ENCODE results near the gene PDCD11. TPM values are rescaled to one million over a fixed set of nuclear protein-coding genes. Genes with fewer than 3 reads are reported as not detected.
"Not testable (repeated sequence)": the region's sequence is repeated elsewhere in the genome, so short reads cannot be mapped to it uniquely, and the experiment has no call there.

PDCD11 gene
- total RNA-seq, 1 donor from 2014 or later, result 105 TPM

DNA sequence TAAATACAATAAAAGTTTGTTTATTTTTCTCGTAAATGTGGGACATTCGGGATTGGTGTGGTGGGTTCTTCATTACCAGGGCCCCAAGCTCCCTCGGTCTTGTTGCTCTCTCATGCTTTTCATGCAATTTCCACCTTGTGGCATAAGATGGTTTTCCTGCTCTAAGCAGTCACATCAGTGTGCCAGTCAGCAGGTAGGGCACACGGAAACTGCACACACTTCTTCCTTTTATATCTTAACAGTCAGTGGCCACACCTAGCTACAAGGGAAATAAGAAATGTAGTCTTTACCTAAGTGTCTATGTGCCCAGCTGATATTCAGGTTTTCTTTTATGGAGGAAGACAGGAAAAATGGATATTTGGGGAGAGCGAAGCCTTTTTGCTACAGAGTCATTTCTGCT, 22.2 kb upstream of the PDCD11 start:
- H3K4me3 Mint-ChIP-seq, result no peak overlapping the region
- H3K27ac Mint-ChIP-seq, result no peak overlapping the region
- no peaks in the 10 kb centered on the region for H3K9me3 Mint-ChIP-seq

DNA sequence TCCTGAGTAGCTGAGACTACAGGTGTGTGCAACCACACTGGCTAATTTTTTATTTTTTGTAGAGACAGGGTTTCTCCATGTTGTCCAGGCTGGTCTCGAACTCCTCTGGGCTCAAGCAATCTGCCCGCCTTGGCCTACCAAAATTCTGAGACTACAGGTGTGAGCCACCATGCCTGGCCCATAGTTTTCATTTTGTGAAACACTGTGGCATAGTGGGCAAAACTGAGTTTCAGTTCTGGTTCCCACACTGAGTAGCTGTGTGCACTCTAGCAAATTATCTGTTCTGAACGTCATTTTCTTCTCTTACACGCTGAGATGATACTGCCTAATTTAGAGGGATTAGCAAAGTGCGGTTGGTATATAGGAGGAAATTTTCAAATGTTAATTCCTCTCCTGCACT, 13.7 kb upstream of the PDCD11 start:
- H3K27ac Mint-ChIP-seq, result no peak overlapping the region
- no peaks in the 10 kb centered on the region for H3K27me3 Mint-ChIP-seq

More for the DNA sequence above, 22.2 kb upstream of the PDCD11 start:
- H3K4me1 Mint-ChIP-seq, result peaks cover 20% of the 10 kb centered on the region
- peaks cover 34% of the 10 kb centered on the region for H3K36me3 Mint-ChIP-seq (ENCODE audit: low read depth)
- intact Hi-C loops (cut with micrococcal nuclease), result no loop called here
- no peak for DNase-seq
- no peaks in the 10 kb centered on the region for H3K27me3 Mint-ChIP-seq

DNA sequence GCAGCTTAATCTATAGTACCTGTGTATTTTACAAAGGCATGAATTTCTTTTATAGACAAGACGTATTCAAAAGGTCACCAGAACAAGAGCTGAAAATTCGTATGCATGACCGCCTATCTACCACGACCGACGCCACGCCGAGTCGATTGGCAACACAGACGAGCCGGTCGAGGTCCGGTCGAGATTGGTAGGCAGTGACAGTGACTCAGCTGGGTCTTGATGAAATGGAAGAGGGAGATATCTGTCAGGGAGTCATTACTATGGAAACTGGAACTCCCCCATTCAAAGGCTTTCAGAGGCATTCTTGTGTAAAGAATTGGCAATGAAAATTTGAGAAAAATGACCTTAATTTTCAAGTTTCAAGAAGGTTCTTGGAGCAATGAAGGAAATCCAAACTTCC, 2.2 kb upstream of the PDCD11 start:
- intact Hi-C loops (cut with micrococcal nuclease), result no loop called here
- Mint-ChIP-seq H3K36me3 (ENCODE audit: low read depth) (peaks cover 55% of the 10 kb centered on the region), H3K27ac (peak overlapping the region; percentile 71), H3K4me3 (peak overlapping the region; percentile 59), H3K27me3 (no peaks in the 10 kb centered on the region), H3K9me3 (no peaks in the 10 kb centered on the region), H3K4me1 (peaks cover 37% of the 10 kb centered on the region)
- no peak for DNase-seq

More for the DNA sequence above, 13.7 kb upstream of the PDCD11 start:
- no peaks in the 10 kb centered on the region for H3K9me3 Mint-ChIP-seq
- no peaks in the 10 kb centered on the region for H3K4me1 Mint-ChIP-seq
- H3K4me3 Mint-ChIP-seq, result no peak overlapping the region
- intact Hi-C loops (cut with micrococcal nuclease), result no loop called here
- no peak for DNase-seq
- peaks cover 51% of the 10 kb centered on the region for H3K36me3 Mint-ChIP-seq (ENCODE audit: low read depth)

DNA sequence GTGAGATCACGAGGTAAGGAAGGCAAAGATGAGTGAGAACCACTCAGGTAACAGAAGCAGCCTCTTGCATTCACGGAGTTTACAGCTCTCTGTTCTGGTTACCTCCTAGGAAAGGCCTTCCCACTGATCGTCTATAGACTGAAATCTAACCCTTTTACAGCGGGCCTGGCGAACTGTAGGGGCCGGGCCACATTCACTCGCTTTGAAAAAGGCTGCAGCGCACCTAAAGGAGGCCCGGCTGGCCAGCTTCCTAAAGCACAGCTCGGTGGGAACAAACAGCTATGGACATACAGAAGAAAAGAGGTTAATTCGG, 716 bp upstream of the PDCD11 start:
- Mint-ChIP-seq H3K4me3 (peak overlapping the region; percentile 87), H3K27me3 (no peaks in the 10 kb centered on the region), H3K9me3 (no peaks in the 10 kb centered on the region), H3K27ac (peak overlapping the region; percentile 81), H3K4me1 (peaks cover 41% of the 10 kb centered on the region), H3K36me3 (ENCODE audit: low read depth) (peaks cover 60% of the 10 kb centered on the region)
- intact Hi-C loops (cut with micrococcal nuclease), result loop anchor here (1.0 to 5.0 kb wide), 3 partner anchors 27 to 653 kb away; partner anchors contain the start of genes PCGF6 and WBP1L
- no peak for DNase-seq

DNA sequence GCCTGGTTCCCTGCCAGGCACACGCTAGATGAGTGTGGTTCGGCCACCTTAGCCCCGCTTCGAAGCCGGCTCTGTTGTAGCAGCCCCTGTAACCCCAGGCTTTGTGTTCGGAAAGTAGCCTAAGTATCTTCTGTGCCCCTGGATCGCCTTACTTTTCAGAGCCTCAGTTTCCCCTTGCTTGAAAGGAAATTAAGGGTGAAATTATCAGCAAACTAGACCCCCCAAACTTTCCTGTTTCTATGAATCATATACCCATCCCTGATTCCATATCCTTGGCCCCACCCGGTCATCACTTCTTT, 312 bp downstream of the PDCD11 start:
- intact Hi-C loops (cut with micrococcal nuclease), result loop anchor here (1.0 to 5.0 kb wide), 3 partner anchors 28 to 654 kb away; partner anchors contain the start of genes PCGF6 and WBP1L
- DNase-seq, result no peak
- peaks cover 61% of the 10 kb centered on the region for H3K36me3 Mint-ChIP-seq (ENCODE audit: low read depth)
- peaks cover 41% of the 10 kb centered on the region for H3K4me1 Mint-ChIP-seq
- H3K27me3 Mint-ChIP-seq, result no peaks in the 10 kb centered on the region
- peak overlapping the region; percentile 87 for H3K4me3 Mint-ChIP-seq
- H3K9me3 Mint-ChIP-seq, result no peaks in the 10 kb centered on the region
- peak overlapping the region; percentile 81 for H3K27ac Mint-ChIP-seq

DNA sequence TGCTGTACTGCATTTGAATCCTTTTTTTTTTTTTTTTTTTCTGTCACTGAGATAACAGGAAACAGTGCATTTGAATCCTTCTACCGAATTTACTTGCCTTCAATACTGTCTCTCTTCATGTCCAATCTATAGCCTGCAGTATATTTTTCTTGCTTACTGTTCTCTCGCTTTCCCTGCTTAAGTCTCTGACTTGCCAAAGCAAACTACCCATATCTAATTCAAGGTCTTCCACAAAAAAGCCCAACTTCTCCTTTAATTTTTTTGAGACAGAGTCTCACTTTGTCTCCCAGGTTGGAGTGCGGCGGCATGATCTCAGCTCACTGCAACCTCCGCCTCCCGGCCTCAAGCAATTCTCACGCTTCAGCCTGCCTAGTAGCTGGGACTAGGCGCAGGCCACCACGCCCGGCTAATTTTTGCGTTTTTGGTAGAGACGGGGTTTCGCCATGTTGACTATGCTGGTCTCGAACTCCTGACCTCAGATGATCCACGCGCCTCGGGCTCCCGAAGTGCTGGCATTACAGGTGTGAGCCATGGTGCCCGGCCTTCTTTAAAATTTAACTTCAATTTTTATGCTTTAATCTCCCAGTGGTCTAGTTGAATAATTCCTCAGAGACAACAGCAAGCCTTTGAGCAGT, 882 bp downstream of the PDCD11 start:
- Mint-ChIP-seq H3K27ac (peak overlapping the region; percentile 81), H3K4me1 (peaks cover 41% of the 10 kb centered on the region), H3K27me3 (no peaks in the 10 kb centered on the region), H3K36me3 (ENCODE audit: low read depth) (peaks cover 62% of the 10 kb centered on the region), H3K4me3 (peak overlapping the region; percentile 87), H3K9me3 (no peaks in the 10 kb centered on the region)
- intact Hi-C loops (cut with micrococcal nuclease), result loop anchor here (5.0 kb wide), 1 partner anchor 655 kb away; the partner anchor contains the start of gene WBP1L
- no peak for DNase-seq

DNA sequence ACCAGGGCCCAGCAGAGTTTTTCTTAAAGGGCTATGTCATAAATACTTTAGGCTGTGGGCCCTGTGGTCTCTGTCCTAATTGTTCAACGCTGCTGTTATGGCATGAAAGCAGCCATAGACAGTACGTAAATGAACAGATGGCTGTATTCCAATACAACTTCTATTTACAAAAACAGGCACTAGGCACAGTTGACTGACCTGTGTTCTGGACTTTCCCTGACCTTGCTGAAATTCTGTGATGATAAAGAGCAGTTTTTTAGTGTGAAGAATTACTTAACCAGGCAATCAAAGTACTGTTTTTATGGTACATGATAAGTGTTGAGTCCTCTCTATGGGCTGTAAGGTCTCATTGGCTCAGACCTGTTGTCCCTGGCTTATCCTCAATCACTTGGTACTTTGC, 17.1 kb downstream of the PDCD11 start:
- no peak for DNase-seq
- no peaks in the 10 kb centered on the region for H3K9me3 Mint-ChIP-seq
- intact Hi-C loops (cut with micrococcal nuclease), result no loop called here
- no peak overlapping the region for H3K27ac Mint-ChIP-seq
- no peak overlapping the region for H3K4me3 Mint-ChIP-seq
- no peaks in the 10 kb centered on the region for H3K27me3 Mint-ChIP-seq
- peaks cover 80% of the 10 kb centered on the region for H3K36me3 Mint-ChIP-seq (ENCODE audit: low read depth)
- no peaks in the 10 kb centered on the region for H3K4me1 Mint-ChIP-seq

DNA sequence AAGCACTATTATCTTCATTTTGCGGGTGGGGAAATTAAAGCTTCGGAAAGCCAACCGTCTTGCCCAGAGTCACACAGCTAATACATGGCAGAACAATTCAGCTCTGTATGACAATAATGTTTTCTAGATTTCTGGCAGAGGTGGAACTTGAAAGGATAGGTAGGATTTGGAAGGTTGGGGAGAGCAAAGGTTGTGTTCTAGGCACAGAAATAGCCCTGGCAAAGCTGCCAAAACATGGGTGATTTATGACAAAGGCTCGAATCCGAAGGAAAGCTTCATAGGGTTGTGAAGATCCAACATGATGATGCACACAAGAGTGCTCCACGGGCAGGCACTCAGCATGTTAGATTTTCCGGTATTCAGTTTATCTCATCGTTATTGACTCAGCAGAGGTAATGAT, 19.2 kb downstream of the PDCD11 start:
- intact Hi-C loops (cut with micrococcal nuclease), result no loop called here

DNA sequence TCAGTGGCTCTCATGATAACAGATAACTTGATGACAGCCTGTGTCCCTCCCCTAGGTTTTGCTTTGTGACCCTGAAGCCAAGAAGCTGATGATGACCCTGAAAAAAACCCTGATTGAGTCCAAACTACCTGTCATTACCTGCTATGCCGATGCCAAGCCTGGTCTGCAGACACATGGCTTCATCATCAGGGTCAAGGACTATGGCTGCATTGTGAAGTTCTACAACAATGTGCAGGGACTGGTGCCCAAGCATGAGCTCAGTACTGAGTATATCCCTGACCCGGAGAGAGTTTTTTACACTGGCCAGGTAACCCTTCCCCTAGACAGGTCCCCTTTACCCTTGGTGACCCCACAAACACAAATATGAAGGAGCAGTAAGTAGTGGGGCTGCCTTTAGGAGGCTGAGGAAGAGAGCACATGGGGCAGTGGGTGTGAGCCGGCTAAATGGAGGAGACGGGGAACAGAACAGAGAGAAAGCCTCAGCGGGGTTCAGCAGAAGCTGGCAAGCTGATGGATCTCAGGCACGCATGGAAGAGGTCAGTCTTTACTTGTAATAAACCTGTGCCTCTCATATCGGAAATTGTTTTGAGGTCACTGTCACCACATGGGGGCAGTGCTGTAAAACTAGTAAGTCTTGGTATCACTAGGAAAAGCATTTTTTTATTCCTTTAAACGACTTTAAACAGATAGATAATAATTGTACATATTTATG, 20.2 kb downstream of the PDCD11 start:
- no peak overlapping the region for H3K4me3 Mint-ChIP-seq
- H3K27me3 Mint-ChIP-seq, result no peaks in the 10 kb centered on the region
- peaks cover 80% of the 10 kb centered on the region for H3K36me3 Mint-ChIP-seq (ENCODE audit: low read depth)
- intact Hi-C loops (cut with micrococcal nuclease), result loop anchor here (1.0 kb wide), 1 partner anchor 69 kb away; no protein-coding TSS in a partner anchor
- no peaks in the 10 kb centered on the region for H3K4me1 Mint-ChIP-seq
- H3K9me3 Mint-ChIP-seq, result no peaks in the 10 kb centered on the region
- peak overlapping the region; percentile 26 for H3K27ac Mint-ChIP-seq
- DNase-seq, result peak; percentile 90

More for the DNA sequence above, 19.2 kb downstream of the PDCD11 start:
- no peak overlapping the region for H3K4me3 Mint-ChIP-seq
- H3K27ac Mint-ChIP-seq, result no peak overlapping the region
- no peak for DNase-seq
- H3K27me3 Mint-ChIP-seq, result no peaks in the 10 kb centered on the region
- peaks cover 77% of the 10 kb centered on the region for H3K36me3 Mint-ChIP-seq (ENCODE audit: low read depth)
- H3K4me1 Mint-ChIP-seq, result no peaks in the 10 kb centered on the region
- no peaks in the 10 kb centered on the region for H3K9me3 Mint-ChIP-seq

DNA sequence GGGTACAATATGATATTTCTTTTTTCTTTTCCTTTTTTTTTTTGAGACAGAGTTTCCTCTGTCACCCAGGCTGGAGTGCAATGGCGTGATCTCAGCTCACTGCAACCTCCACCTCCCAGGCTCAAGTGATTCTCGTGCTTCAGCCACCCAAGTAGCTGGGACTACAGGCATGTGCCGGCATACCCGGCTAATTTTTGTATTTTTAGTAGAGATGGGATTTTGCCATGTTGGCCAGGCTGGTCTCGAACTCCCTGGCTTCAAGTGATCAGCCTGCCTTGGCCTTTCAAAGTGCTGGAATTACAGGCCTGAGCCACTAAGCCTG, 20.7 kb downstream of the PDCD11 start:
- not testable (repeated sequence) for H3K27ac Mint-ChIP-seq, H3K27me3 Mint-ChIP-seq, H3K4me1 Mint-ChIP-seq, H3K9me3 Mint-ChIP-seq, DNase-seq, H3K4me3 Mint-ChIP-seq
- peaks cover 79% of the 10 kb centered on the region for H3K36me3 Mint-ChIP-seq (ENCODE audit: low read depth)
- intact Hi-C loops (cut with micrococcal nuclease), result loop anchor here (1.0 kb wide), 1 partner anchor 68 kb away; no protein-coding TSS in a partner anchor

DNA sequence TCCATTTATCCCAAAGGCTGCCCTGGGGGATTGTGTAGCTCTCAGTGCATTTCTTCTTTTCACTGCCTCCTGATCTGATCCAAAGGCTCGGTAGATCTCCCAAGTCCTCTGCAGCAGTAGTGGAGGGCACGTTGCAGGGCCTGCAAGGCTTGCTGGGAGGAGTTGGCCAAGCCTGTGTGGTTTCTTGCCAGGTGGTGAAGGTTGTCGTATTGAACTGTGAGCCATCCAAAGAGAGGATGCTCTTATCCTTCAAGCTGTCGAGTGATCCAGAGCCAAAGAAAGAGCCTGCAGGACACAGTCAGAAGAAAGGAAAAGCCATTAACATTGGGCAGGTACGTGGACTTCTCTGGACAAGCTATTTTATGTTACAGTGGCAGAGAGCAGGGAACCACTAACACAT, 21.2 kb downstream of the PDCD11 start:
- Mint-ChIP-seq H3K9me3 (no peaks in the 10 kb centered on the region), H3K4me3 (no peak overlapping the region), H3K27ac (no peak overlapping the region), H3K36me3 (ENCODE audit: low read depth) (peaks cover 81% of the 10 kb centered on the region), H3K4me1 (no peaks in the 10 kb centered on the region), H3K27me3 (no peaks in the 10 kb centered on the region)
- no peak for DNase-seq
- intact Hi-C loops (cut with micrococcal nuclease), result loop anchor here (1.0 kb wide), 1 partner anchor 68 kb away; no protein-coding TSS in a partner anchor

DNA sequence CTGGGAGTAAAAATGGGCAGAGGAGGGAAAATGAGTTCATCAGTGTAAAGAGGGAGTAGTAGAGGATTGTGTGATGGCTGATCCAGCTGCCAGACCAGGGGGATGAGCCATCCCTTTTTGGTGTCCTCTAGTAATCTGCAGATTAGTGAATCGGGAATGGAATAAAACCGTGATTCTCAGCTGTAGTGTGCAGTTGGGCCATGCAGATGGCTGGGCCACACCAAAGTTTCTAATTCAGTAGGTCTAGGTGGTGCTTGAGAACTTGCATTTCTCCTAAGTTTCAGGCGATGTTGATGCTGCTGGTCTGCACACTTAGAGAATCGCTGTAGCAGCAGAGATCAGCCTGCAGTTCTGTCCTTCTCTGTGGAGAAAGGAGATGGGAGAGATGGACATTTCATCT, 22.7 kb downstream of the PDCD11 start:
- Mint-ChIP-seq H3K27me3 (no peaks in the 10 kb centered on the region), H3K36me3 (ENCODE audit: low read depth) (peaks cover 79% of the 10 kb centered on the region), H3K27ac (no peak overlapping the region), H3K4me1 (no peaks in the 10 kb centered on the region), H3K4me3 (no peak overlapping the region), H3K9me3 (no peaks in the 10 kb centered on the region)
- intact Hi-C loops (cut with micrococcal nuclease), result no loop called here
- DNase-seq, result no peak

DNA sequence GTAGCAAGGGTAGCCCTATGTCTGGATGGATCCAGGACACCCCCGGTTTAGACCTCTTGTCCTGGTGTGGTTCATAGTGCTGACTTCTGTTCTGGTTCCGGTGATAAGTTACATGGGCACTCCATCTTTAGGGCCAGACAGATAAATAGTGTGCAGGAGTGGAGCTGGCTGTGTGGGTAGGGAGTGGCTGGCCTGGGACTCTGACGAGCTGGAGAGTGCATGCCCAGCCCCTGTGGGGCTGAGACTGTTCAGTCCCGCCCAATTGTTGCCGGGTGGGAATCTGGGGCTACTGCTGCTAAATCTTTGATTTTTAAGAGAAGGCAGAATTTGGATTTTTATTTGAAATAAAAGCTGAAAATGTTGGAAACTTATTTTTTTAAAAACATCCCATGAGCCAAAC, 27.3 kb downstream of the PDCD11 start:
- H3K27ac Mint-ChIP-seq, result no peak overlapping the region
- intact Hi-C loops (cut with micrococcal nuclease), result no loop called here

DNA sequence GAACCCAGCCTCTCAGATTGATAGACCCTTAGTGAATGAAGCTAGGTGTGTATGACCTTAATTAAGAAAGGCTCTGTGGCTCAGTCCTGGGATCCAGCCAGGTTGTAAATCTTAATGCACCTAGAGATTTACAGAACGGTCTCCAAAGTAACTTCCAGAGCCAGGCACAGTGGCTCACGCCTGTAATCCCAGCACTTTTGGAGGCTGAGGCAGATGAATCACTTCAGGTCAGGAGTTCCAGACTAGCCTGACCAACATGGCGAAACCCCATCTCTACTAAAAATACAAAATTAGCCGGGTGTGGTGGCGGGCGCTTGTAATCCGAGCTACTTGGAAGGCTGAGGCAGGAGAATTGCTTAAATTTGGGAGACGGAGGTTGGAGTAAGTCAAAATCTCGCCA, 31.4 kb downstream of the PDCD11 start:
- H3K36me3 Mint-ChIP-seq (ENCODE audit: low read depth), result peaks cover 78% of the 10 kb centered on the region
- H3K27ac Mint-ChIP-seq, result no peak overlapping the region
- H3K4me1 Mint-ChIP-seq, result peaks cover 39% of the 10 kb centered on the region
- no peaks in the 10 kb centered on the region for H3K27me3 Mint-ChIP-seq
- DNase-seq, result no peak
- no peak overlapping the region for H3K4me3 Mint-ChIP-seq
- no peaks in the 10 kb centered on the region for H3K9me3 Mint-ChIP-seq
- intact Hi-C loops (cut with micrococcal nuclease), result no loop called here

More for the DNA sequence above, 27.3 kb downstream of the PDCD11 start:
- H3K4me3 Mint-ChIP-seq, result no peak overlapping the region
- H3K4me1 Mint-ChIP-seq, result peaks cover 10% of the 10 kb centered on the region
- H3K36me3 Mint-ChIP-seq (ENCODE audit: low read depth), result peaks cover 74% of the 10 kb centered on the region
- DNase-seq, result no peak
- no peaks in the 10 kb centered on the region for H3K9me3 Mint-ChIP-seq
- H3K27me3 Mint-ChIP-seq, result no peaks in the 10 kb centered on the region
